Mucosa of rectum (tissue), 2 donors: ENCODE data around the gene LRRC46.

Experiments used
- H3K27ac ChIP-seq, 2 donors: one replicate each; pipeline ENCODE4 v1.7.0; 2013; ENCODE audit warnings: inconsistent platforms in 2 of 2, low read depth in 2 of 2, low read length in 2 of 2
- H3K27me3 ChIP-seq, 2 donors: one replicate each; pipeline ENCODE4 v1.7.0; 2013; ENCODE audit warnings: low read length in 2 of 2; ENCODE audit not compliant: control insufficient read depth in 2 of 2, insufficient read depth in 2 of 2
- H3K36me3 ChIP-seq, 2 donors: one replicate each; pipeline ENCODE4 v1.7.0; 2013; ENCODE audit warnings: low read length in 2 of 2; ENCODE audit not compliant: control insufficient read depth in 2 of 2, insufficient read depth in 2 of 2
- H3K4me1 ChIP-seq, 2 donors: one replicate each; pipeline ENCODE4 v1.7.0; 2013; ENCODE audit warnings: low read length in 2 of 2, mild to moderate bottlenecking in 1 of 2; ENCODE audit not compliant: control insufficient read depth in 2 of 2, insufficient read depth in 2 of 2
- H3K4me3 ChIP-seq, 2 donors: one replicate each; pipeline ENCODE4 v1.7.0; 2013; ENCODE audit warnings: low read length in 2 of 2
- H3K9ac ChIP-seq, 2 donors: one replicate each; pipeline ENCODE4 v1.7.0; 2013; ENCODE audit warnings: low read length in 2 of 2, low read depth in 1 of 2, mild to moderate bottlenecking in 1 of 2
- H3K9me3 ChIP-seq, 2 donors: one replicate each; pipeline ENCODE4 v1.7.0; 2013; ENCODE audit warnings: low read length in 2 of 2; ENCODE audit not compliant: control insufficient read depth in 2 of 2
- donor health status: healthy.
- donor health status: Normal muscosa, but diverticular disease.

The LRRC46 gene

DNA sequence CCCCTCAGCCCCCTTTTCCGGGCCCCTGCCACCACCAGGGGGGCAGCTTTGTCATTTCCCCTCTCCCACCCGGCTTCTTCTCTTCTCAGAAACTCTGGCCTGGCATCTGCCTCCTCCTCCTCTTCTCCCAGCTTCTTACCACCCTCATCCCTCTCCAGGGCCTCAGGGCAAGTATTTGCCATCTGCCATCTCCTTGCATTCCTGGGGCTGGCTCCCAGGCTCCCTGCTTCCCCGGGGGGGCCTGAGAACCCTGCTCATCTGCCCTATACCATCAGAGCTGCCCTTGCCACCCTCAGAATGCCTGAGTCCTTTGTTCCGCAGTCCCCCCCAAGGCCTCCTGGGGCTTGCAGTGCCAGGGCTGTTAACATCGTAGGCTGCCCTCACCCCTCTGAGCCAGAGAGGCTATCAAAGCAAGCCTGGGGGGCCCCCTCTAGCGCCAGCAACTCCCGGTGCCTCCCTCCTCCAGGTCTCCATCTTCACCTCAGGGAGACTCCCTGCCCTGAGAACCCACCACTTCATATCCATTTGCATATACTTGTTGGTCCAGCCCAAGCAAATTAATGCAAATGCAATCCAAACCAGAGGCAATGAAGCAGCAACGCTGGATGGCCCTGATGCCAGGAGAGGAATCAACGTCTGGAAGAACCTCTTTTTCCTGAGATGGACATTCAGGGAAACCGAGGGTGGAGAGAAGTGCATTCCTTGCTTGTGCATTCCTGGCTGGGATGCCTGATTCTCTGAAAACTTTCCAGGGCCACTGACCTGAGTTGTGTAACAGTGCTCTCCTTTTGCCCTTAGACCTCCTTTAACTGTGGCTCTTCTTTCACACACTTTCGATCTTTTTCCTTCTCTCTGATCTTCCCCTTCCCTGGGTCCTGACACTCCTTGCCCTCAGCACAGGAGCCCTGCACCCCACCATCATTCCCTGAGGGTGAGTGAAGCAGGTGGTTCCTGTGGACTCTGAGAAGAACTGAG, 43.8 kb downstream of the LRRC46 start:
- Histone ChIP-seq H3K9ac (no peak overlapping the region), H3K27me3 (peaks cover 0 to 4% of the 10 kb centered on the region in 2 donors), H3K4me1 (no peaks in the 10 kb centered on the region)

DNA sequence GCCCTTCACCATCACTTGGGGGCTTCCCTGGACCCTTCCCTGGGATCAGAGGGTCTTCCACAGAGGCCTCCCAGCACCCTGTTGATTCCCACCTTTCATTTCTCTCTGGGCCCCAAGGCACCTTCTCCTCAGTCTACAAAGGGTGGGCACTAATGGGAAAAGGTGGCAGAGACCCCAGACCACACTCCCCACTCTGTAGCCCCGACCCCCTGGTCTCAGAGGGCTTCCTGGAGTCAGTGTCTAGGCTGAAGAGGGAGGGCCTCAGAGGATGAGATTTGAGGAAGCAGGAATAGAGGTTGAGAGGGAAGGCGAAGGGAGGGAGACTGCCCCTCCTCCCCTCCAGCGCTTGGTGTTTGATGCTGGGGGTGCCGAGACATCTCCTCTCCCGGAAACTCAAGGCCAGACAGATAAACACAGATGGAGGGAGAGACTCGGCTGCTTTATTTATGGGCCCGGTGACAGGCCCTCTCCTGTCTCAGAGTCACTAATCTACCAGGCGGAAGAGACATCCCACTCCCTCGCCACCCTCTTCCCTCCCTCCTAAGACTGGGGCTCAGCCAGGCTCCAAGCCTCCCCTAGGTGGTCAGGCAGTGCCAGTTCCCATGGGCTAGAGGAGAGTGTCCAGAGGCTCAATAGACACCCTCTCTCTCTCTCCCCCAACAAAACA, 46.0 kb downstream of the LRRC46 start:
- no peak overlapping the region for H3K27ac ChIP-seq
- H3K9me3 ChIP-seq, result no peaks in the 10 kb centered on the region
- H3K4me1 ChIP-seq, result peaks cover 11 to 14% of the 10 kb centered on the region in 2 donors
- H3K36me3 ChIP-seq, result no peaks in the 10 kb centered on the region
- H3K9ac ChIP-seq, result no peak overlapping the region
- no peak overlapping the region for H3K4me3 ChIP-seq
- H3K27me3 ChIP-seq, result peaks cover 0 to 4% of the 10 kb centered on the region in 2 donors

More for the DNA sequence above, 43.8 kb downstream of the LRRC46 start:
- H3K27ac ChIP-seq, result no peak overlapping the region
- no peaks in the 10 kb centered on the region for H3K9me3 ChIP-seq
- H3K36me3 ChIP-seq, result no peaks in the 10 kb centered on the region
- H3K4me3 ChIP-seq, result no peak overlapping the region

DNA sequence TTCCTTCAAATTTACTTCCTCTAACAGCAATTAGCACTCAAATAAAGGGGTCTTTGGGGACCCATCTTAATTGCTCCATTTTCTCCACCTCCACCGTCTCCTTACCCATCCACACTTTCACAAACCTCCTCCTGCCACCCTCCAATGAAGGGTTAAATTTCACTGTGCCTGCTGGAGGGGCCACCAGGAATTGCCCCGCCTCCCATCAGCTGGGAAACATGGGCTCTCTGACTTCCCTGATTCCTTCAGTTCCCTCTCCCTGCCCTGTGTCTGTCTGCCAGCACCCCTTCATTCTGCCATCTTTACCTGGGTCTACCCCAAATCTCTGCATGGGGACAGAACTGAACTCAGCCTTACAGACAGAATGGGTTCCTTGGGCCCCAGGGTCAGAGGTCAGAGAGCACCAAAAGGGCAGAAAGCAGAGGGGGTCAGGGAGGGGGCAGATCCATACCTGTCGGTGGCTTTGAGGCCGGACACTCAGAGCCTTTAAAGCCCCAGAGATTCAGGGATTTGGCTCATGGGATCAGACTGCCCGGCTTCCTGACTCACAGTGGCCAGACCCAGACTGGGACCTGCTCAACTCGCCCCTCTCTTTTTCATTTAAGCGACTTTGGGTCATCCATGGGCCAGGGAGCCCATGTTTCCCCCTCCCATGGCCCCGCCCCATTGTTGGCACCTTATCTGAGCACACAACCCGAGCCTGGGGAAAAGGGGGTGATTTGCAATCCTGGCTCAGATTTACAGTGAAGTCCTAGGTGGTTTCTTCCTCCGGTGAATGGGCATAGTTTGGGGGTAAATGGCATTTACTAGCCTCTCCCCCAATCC, 46.9 kb downstream of the LRRC46 start:
- Histone ChIP-seq H3K27me3 (no peaks in the 10 kb centered on the region), H3K4me3 (no peak overlapping the region), H3K27ac (no peak overlapping the region), H3K9me3 (no peaks in the 10 kb centered on the region), H3K9ac (no peak overlapping the region), H3K36me3 (no peaks in the 10 kb centered on the region), H3K4me1 (peaks cover 18 to 23% of the 10 kb centered on the region in 2 donors)

DNA sequence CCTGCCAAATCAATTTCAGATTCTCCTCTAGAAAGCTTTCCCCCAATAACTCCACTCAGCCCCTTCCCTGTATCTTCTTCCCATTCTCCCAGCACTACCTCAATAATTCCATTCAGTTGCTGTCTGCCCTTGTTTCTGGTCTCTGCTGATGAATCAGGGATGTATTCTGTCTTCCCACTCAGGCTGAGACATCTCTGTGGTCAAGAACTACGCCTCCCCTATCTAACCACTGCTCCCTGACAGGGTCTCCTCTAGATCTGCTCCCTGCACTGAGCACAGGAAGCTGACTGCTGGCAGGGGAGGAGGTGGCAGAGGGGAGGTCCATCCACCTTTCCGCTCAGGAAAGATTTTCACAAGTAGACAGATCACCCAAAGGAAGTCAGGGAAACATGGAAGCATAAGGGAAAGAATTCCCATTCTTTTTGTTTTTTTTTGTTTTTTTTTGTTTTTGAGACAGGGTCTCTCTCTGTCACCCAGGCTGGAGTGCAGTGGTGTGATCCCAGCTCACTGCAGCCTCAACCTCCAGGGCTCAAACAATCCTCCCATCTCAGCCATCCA, 47.6 kb downstream of the LRRC46 start:
- Histone ChIP-seq H3K27ac (no peak overlapping the region), H3K27me3 (no peaks in the 10 kb centered on the region), H3K4me1 (peaks cover 24 to 30% of the 10 kb centered on the region in 2 donors)

GRCh38 chr17:47879776-47880454, 48.4 kb downstream of the LRRC46 start:
- no peaks in the 10 kb centered on the region for H3K9me3 ChIP-seq
- no peaks in the 10 kb centered on the region for H3K36me3 ChIP-seq
- H3K27ac ChIP-seq, result no peak overlapping the region
- no peaks in the 10 kb centered on the region for H3K27me3 ChIP-seq
- H3K4me3 ChIP-seq, result no peak overlapping the region
- no peak overlapping the region for H3K9ac ChIP-seq
- peaks cover 31 to 37% of the 10 kb centered on the region in 2 donors for H3K4me1 ChIP-seq

More for the DNA sequence above, 47.6 kb downstream of the LRRC46 start:
- no peaks in the 10 kb centered on the region for H3K9me3 ChIP-seq
- no peak overlapping the region for H3K4me3 ChIP-seq
- no peak overlapping the region for H3K9ac ChIP-seq
- no peaks in the 10 kb centered on the region for H3K36me3 ChIP-seq

- H3K4me1 ChIP-seq, result peaks cover 42 to 49% of the 10 kb centered on the region in 2 donors
- peak overlapping the region in 1 of 2 donors; percentile 23 for H3K4me3 ChIP-seq
- no peak overlapping the region for H3K9ac ChIP-seq
- no peaks in the 10 kb centered on the region for H3K27me3 ChIP-seq
- H3K27ac ChIP-seq, result peak overlapping the region; percentile 32 to 37
- H3K9me3 ChIP-seq, result no peaks in the 10 kb centered on the region
- no peaks in the 10 kb centered on the region for H3K36me3 ChIP-seq
These were observed 50.8 kb downstream of the LRRC46 start for GRCh38 chr17:47882247-47882646.

- Histone ChIP-seq H3K9ac (no peak overlapping the region), H3K4me3 (peak overlapping the region in 1 of 2 donors; percentile 23), H3K27me3 (no peaks in the 10 kb centered on the region), H3K36me3 (no peaks in the 10 kb centered on the region), H3K4me1 (peaks cover 42 to 49% of the 10 kb centered on the region in 2 donors), H3K9me3 (no peaks in the 10 kb centered on the region), H3K27ac (peak overlapping the region; percentile 37 to 71)
These were observed 51.5 kb downstream of the LRRC46 start for GRCh38 chr17:47882695-47883588.

GRCh38 chr17:47883589-47884426, 52.3 kb downstream of the LRRC46 start:
- peak overlapping the region; percentile 71 to 86 for H3K27ac ChIP-seq
- no peaks in the 10 kb centered on the region for H3K9me3 ChIP-seq
- H3K36me3 ChIP-seq, result no peaks in the 10 kb centered on the region
- peaks cover 42 to 49% of the 10 kb centered on the region in 2 donors for H3K4me1 ChIP-seq
- no peak overlapping the region for H3K9ac ChIP-seq
- no peak overlapping the region for H3K4me3 ChIP-seq
- no peaks in the 10 kb centered on the region for H3K27me3 ChIP-seq
